Measurements from ENCODE around the gene RAB31.

DNA sequence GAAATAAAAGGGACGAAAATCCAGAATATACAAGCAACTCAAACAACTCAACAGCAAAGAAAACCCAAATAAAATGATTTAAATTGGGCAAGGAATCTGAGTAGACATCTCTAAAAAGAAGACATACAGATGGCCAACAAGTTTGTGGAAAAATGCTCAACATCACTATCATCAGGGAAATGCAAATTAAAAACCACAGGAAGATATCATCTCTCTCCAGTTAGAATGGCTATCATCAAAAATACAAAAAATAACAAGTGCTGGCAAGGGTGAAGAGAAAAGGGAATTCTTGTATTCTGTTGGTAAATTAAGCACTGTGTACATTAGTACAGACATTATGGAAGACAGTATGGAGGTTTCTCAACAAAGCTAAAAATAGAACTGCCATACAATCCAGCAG is 80.0 kb downstream of the RAB31 start:
- TF ChIP-seq, protein P1, sequence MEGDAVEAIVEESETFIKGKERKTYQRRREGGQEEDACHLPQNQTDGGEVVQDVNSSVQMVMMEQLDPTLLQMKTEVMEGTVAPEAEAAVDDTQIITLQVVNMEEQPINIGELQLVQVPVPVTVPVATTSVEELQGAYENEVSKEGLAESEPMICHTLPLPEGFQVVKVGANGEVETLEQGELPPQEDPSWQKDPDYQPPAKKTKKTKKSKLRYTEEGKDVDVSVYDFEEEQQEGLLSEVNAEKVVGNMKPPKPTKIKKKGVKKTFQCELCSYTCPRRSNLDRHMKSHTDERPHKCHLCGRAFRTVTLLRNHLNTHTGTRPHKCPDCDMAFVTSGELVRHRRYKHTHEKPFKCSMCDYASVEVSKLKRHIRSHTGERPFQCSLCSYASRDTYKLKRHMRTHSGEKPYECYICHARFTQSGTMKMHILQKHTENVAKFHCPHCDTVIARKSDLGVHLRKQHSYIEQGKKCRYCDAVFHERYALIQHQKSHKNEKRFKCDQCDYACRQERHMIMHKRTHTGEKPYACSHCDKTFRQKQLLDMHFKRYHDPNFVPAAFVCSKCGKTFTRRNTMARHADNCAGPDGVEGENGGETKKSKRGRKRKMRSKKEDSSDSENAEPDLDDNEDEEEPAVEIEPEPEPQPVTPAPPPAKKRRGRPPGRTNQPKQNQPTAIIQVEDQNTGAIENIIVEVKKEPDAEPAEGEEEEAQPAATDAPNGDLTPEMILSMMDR (conservative IDR thresholded peaks at IDR 0.05 in 1 of 2, IDR thresholded peaks at IDR 0.05 in 1 of 2; ENCODE audit: extremely low read depth in 1 of 2, insufficient read depth in 1 of 2, low read depth in 1 of 2, low read length in 2 of 2), result no peak
- TF ChIP-seq EZH2 (IDR thresholded peaks at IDR 0.05; ENCODE audit: borderline replicate concordance, low read length), result no peak
